Loucy (cell line): ENCODE data around the gene TNFSF9.

Experiments
- H2AFZ ChIP-seq: fragments of 200-600 bp; sonication (generic); 2 replicates; pipeline ENCODE4 v1.6.0; 2016; ENCODE audit warnings: antibody characterized with exemption, mild to moderate bottlenecking, low read length, moderate library complexity
- H3F3A ChIP-seq: fragments of 200-600 bp; 2 replicates; pipeline ENCODE4 v1.6.0; 2016; ENCODE audit warnings: antibody characterized with exemption, low read depth, mild to moderate bottlenecking
- H3K27me3 ChIP-seq: fragments of 200-600 bp; sonication (generic); 2 replicates; pipeline ENCODE4 v1.6.1; 2014; ENCODE audit warnings: low read length, mild to moderate bottlenecking; ENCODE audit not compliant: insufficient read depth, poor library complexity, severe bottlenecking
- H3K36me3 ChIP-seq: fragments of 200-600 bp; sonication (generic); 2 replicates; pipeline ENCODE4 v1.6.1; 2016; ENCODE audit warnings: low read length; ENCODE audit not compliant: insufficient read depth
- H3K4me1 ChIP-seq: fragments of 200-600 bp; sonication (generic); 2 replicates; pipeline ENCODE4 v1.5.1; 2014; ENCODE audit warnings: low read length, mild to moderate bottlenecking; ENCODE audit not compliant: insufficient read depth, poor library complexity, severe bottlenecking
- H3K4me2 ChIP-seq: fragments of 200-600 bp; sonication (generic); 2 replicates; pipeline ENCODE4 v1.6.0; 2014; ENCODE audit warnings: antibody characterized with exemption, low read length, low read depth, mild to moderate bottlenecking; ENCODE audit not compliant: poor library complexity, severe bottlenecking
- H3K4me3 ChIP-seq: fragments of 200-600 bp; sonication (generic); 2 replicates; pipeline ENCODE4 v1.5.1; 2014; ENCODE audit warnings: low read length, mild to moderate bottlenecking, mixed read lengths; ENCODE audit not compliant: poor library complexity, severe bottlenecking
- H3K79me2 ChIP-seq: fragments of 200-600 bp; sonication (generic); 2 replicates; pipeline ENCODE4 v1.6.1; 2014; ENCODE audit warnings: low read length; ENCODE audit not compliant: insufficient read depth
- H3K9ac ChIP-seq: fragments of 200-600 bp; sonication (generic); 2 replicates; pipeline ENCODE4 v1.6.0; 2014; ENCODE audit warnings: mild to moderate bottlenecking, low read depth, low read length, moderate library complexity; ENCODE audit not compliant: poor library complexity, severe bottlenecking
- H3K9me2 ChIP-seq: fragments of 200-600 bp; sonication (generic); replicated peaks from 2 replicates; pipeline ENCODE4 v1.6.1; 2016; ENCODE audit warnings: low read depth, low read length, mixed read lengths
- H3K9me3 ChIP-seq: fragments of 200-600 bp; sonication (generic); 2 replicates; pipeline ENCODE4 v1.6.1; 2014; ENCODE audit warnings: mild to moderate bottlenecking, antibody characterized with exemption, low read length, low read depth; ENCODE audit not compliant: insufficient read depth
- H4K20me1 ChIP-seq: fragments of 200-600 bp; sonication (generic); 2 replicates; pipeline ENCODE4 v1.6.0; 2014; ENCODE audit warnings: antibody characterized with exemption, low read length, mild to moderate bottlenecking; ENCODE audit not compliant: insufficient read depth, poor library complexity, severe bottlenecking
- EZH2phosphoT487 ChIP-seq: fragments of 200-600 bp; IDR thresholded peaks from 2 replicates; pipeline ENCODE4 v1.6.1; 2018; ENCODE audit warnings: antibody characterized with exemption, mild to moderate bottlenecking, moderate library complexity, borderline replicate concordance
- TF ChIP-seq, protein P1 (sequence below): fragments of 200-600 bp; sonication (generic); conservative IDR thresholded peaks from 2 replicates; pipeline ENCODE4 v1.5.1; 2014; ENCODE audit warnings: mild to moderate bottlenecking, antibody characterized with exemption, low read length

Gene TNFSF9, protein sequence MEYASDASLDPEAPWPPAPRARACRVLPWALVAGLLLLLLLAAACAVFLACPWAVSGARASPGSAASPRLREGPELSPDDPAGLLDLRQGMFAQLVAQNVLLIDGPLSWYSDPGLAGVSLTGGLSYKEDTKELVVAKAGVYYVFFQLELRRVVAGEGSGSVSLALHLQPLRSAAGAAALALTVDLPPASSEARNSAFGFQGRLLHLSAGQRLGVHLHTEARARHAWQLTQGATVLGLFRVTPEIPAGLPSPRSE

DNA sequence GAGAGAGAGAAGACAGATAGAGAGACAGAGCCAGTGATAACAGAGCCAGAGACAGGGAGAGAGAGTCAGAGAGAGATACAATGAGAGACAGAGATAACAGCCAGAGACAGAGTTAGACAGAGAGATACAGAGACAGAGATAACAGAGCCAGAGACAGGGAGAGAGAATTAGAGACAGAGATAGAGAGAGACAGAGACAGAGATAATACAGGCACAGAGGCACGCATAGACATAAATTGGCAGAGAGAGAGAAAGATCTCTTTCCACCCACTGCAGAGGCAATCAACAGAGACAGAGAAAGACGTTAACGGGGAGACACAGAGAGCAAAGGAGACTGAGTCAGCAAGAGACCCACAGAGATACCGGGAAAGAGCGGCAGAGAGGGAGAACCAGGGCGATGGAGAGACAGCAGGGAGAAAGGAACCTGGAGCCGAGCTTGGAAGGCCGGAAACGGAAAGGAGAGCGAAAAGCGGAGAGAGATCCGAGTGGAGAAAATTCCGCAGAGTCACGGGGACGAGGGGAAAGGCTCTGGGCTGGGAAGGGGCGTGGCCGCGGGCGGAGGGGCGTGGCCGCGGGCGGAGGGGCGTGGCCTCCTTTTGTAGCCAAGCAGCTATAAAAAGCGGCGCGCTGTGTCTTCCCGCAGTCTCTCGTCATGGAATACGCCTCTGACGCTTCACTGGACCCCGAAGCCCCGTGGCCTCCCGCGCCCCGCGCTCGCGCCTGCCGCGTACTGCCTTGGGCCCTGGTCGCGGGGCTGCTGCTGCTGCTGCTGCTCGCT, at the start of gene TNFSF9:
Gene TNFSF9 (plus strand): TSS at position 641 of the 777 bp plus-strand sequence. CDS start 11 bp downstream, at position 652.
- H3K4me3 ChIP-seq, result peak within 1 kb of the TSS; percentile 67
- peak within 1 kb of the TSS; percentile 79 for H2AFZ ChIP-seq
- peak within 1 kb of the TSS; percentile 77 for H3K4me2 ChIP-seq
- H3K9me3 ChIP-seq, result no peaks in the 10 kb centered on the region
- H3F3A ChIP-seq, result no peaks in the 10 kb centered on the region
- peaks cover 6% of the 10 kb centered on the region for H3K4me1 ChIP-seq
- H3K79me2 ChIP-seq, result no peaks in the 10 kb centered on the region
- H3K36me3 ChIP-seq, result no peaks in the 10 kb centered on the region
- H3K9me2 ChIP-seq, result no peaks in the 10 kb centered on the region
- TF ChIP-seq, protein P1, sequence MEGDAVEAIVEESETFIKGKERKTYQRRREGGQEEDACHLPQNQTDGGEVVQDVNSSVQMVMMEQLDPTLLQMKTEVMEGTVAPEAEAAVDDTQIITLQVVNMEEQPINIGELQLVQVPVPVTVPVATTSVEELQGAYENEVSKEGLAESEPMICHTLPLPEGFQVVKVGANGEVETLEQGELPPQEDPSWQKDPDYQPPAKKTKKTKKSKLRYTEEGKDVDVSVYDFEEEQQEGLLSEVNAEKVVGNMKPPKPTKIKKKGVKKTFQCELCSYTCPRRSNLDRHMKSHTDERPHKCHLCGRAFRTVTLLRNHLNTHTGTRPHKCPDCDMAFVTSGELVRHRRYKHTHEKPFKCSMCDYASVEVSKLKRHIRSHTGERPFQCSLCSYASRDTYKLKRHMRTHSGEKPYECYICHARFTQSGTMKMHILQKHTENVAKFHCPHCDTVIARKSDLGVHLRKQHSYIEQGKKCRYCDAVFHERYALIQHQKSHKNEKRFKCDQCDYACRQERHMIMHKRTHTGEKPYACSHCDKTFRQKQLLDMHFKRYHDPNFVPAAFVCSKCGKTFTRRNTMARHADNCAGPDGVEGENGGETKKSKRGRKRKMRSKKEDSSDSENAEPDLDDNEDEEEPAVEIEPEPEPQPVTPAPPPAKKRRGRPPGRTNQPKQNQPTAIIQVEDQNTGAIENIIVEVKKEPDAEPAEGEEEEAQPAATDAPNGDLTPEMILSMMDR, result no peak
- TF ChIP-seq EZH2phosphoT487, result no peak
- no peaks in the 10 kb centered on the region for H4K20me1 ChIP-seq
- H3K27me3 ChIP-seq, result peaks cover 28% of the 10 kb centered on the region
- peak within 1 kb of the TSS; percentile 45 for H3K9ac ChIP-seq

DNA sequence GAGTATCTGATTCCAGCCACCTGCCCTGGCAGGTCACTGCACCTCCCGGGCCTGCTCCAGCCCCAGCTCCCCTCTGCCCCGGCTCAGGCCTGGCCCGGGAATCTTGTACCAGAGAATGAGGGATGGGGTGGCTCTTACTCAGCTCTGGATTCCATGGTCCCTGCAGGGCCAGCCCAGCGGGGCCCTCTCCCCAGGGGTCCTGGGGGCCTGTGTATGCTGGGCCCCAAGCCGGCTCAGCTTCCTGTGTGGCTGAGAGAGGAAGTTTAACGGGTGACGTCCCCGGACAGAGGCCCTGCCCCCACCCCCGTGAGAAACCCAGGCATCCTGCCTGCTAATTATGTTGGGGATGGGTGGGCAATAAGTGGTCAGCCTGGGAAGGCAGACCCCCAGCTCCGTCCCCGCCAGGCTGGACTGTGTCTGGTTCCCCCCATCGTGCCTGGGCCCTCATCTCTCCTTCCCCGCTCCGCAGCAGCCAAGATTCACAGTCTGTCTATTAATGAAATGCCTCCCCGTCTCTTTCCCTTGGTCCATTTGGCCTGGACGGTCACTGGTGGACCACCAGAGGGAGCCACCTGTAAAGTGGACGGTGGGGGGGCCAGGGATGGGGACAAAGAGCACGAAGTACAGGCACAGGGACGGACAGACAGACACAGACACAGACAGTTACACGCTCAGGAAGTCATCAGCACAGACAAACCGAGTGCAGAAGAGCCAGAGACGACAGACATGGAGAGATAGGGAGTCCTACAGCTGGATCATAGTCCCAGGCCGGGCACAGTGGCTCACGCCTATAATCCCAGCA, 49.1 kb upstream of the TNFSF9 start, which contains the start of gene DENND1C:
Gene DENND1C (minus strand): TSS at position 247 of the 802 bp plus-strand sequence. CDS start 92 bp downstream, at position 155.
- peaks cover 22% of the 10 kb centered on the region; the same call in 1 of the 2 replicates for H3K79me2 ChIP-seq
- H3F3A ChIP-seq, result no peaks in the 10 kb centered on the region
- no peaks in the 10 kb centered on the region for H3K9me2 ChIP-seq
- no peaks in the 10 kb centered on the region for H3K27me3 ChIP-seq
- H3K9ac ChIP-seq, result peak within 1 kb of the TSS; percentile 95
- peak within 1 kb of the TSS; percentile 86 for H2AFZ ChIP-seq
- peak within 1 kb of the TSS; percentile 88 for H3K4me3 ChIP-seq
- H3K4me1 ChIP-seq, result peaks cover 18% of the 10 kb centered on the region
- H3K36me3 ChIP-seq, result no peaks in the 10 kb centered on the region
- no peaks in the 10 kb centered on the region for H4K20me1 ChIP-seq
- TF ChIP-seq, protein P1, result peak; percentile 76
- no peak for TF ChIP-seq EZH2phosphoT487
- peak within 1 kb of the TSS; percentile 89 for H3K4me2 ChIP-seq
- H3K9me3 ChIP-seq, result no peaks in the 10 kb centered on the region

DNA sequence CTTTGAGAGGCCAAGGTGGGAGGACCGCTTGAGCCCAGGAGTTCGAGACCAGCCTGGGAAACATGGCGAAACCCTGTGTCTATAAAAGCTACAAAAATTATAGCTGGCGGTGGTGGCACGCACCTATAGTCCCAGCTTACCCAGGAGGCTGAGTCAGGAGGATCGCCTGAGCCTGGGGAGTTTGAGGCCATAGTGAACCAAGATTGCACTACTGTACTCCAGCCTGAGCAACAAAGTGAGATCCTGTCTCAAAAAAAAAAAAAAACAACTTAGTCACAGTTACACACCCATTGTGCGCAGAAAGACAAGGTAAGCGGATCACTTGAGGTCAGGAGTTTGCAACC, 48.5 kb upstream of the TNFSF9 start:
- no peaks in the 10 kb centered on the region for H3K27me3 ChIP-seq
- no peaks in the 10 kb centered on the region for H3K36me3 ChIP-seq
- no peaks in the 10 kb centered on the region for H3K9me3 ChIP-seq
- H3K4me2 ChIP-seq, result peak overlapping the region; percentile 89
- peak overlapping the region; percentile 86 for H2AFZ ChIP-seq
- no peak for TF ChIP-seq EZH2phosphoT487
- TF ChIP-seq, protein P1, result no peak
- peaks cover 22% of the 10 kb centered on the region; the same call in 1 of the 2 replicates for H3K79me2 ChIP-seq
- H3K4me1 ChIP-seq, result peaks cover 18% of the 10 kb centered on the region
- H3F3A ChIP-seq, result no peaks in the 10 kb centered on the region
- H3K4me3 ChIP-seq, result peak overlapping the region; percentile 88
- peak overlapping the region; percentile 95 for H3K9ac ChIP-seq
- H4K20me1 ChIP-seq, result no peaks in the 10 kb centered on the region
- no peaks in the 10 kb centered on the region for H3K9me2 ChIP-seq
